NCI-H128 (cell line): ENCODE measurements around the gene DPH5.
"Not testable (repeated sequence)": the region's sequence is repeated elsewhere in the genome, so short reads cannot be mapped to it uniquely, and the experiment has no call there.

Experiments
- DNase-seq: peaks from one replicate; lab custom pipeline; 2025; ENCODE audit not compliant: unreplicated experiment; lab: John Stamatoyannopoulos, UW

The DPH5 gene

DNA sequence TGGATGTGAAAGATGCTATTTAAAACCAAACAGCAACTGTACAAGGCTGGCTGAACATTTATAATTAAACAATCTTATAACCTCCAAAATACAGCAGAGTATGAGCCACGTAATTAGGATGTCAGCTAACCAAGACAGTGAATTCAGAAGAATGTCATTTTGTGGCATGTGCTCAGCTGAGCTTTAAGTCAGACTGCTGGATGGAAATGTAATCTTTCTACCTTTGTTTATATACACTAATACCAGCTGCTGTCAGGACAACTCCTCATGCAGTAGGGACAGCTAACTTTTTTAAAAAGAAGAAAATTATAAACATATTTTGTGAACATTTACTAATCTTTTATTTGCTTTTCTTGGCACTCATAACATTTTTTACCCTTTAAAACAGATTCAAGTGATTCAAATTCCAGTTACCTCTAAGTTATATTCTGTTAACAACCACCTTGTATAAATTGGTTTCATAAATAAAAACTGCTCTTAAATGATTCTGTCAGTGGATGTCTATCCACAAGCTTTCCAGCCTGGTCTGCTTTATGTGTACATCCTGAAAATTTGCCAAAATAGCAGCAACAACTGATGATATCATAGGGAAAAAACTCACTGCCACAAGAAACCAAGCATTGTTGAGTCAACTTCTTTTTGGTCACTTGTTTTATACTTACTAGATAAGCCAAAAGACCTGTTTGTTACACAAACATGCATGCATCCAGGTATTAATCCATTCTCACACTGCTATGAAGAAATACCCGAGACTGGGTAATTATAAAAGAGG lies 36.1 kb downstream of the DPH5 start:
- no peak for DNase-seq

DNA sequence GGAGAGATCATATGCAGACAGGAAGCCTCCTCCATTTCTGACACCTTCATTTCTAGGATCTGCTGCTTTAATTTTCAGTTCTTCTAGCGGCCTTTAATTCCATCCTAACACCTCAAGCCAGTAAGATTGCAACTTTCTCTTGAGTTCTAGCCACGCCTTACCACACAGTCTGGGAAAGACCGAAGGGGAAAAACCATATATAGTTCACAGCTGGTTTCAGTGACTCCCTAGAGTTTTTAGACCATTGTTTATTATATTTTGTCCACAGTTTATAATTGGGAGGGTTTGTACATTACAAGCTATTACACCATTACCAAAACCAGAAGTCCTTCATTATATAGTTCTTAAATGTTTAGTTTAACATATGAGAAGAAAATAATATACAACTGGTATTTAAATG lies 37.5 kb downstream of the DPH5 start:
- no peak for DNase-seq

DNA sequence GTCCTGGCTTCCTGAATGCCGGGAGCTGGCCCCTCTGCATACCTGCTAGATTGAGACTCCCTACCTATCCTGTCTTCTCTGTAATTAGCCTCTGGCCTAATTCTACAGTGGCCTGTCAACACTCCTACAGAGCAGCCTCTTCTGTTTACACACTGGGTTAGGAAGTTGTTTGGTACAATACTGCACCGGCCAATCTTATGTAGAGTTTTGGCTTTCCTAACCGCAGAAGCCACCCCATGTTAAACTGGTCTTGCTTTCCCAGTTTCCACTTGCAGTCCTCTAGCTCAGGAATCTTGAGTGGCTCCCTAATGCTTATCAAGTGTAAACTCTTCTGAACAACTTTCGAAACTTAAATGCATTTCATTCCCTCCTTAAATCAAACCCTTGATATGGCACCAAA lies 42.8 kb downstream of the DPH5 start:
- DNase-seq, result no peak

DNA sequence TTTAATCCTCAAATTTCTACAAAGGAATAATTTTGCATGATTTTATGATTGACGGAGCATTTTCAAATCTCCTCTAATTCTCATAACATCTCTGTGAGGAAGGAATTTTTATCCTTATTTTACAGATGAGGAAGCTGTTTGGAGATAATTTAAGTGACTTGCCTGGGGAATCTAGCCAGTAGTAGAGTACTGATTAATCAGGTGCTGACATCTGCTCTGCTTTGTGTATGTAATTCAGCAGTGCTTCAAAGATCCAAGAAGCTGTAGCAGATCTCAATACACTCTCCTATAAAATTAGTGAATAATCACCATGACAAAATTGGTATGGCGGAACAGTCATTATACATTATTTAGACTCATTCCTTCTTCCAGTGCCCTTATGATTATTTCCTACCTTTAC lies 46.0 kb downstream of the DPH5 start:
- no peak for DNase-seq

DNA sequence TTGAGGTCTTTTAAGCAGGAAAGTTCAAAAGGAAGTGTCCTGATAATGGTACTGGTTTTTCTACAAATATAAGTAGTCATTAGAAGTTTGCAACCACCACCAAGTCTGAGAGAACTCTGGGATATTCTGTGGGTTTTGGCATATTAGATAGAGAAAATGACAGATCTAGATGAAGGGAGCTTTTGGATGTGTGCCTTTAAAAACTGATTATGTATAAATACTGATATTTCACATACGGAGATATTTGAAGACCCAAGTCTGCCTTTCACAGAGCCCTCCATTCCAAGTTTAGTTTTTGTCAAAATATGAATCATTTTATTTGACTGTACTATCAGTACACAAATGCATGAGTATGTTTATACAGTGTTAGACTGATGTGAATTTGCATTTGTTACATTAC lies 48.6 kb downstream of the DPH5 start:
- DNase-seq, result no peak

DNA sequence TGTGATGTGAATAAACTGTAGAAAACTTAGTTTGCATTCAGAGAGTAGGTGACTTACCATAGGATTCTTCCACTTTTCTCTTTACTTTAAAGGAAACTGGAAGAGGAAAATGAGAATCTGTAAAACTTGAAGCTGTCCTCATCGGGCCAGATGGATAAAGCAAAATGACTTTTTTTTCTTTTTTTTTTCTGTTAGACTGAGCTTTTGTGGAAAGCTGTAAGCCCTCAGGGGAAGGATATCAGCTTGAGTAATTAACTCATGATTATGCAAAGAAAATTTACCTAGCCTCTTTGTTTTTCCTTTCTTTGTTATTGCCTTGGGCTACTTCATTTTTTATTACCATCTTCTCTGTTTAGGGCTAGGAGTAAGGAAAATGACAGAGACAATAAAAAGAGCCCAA lies 53.4 kb downstream of the DPH5 start:
- DNase-seq, result no peak

DNA sequence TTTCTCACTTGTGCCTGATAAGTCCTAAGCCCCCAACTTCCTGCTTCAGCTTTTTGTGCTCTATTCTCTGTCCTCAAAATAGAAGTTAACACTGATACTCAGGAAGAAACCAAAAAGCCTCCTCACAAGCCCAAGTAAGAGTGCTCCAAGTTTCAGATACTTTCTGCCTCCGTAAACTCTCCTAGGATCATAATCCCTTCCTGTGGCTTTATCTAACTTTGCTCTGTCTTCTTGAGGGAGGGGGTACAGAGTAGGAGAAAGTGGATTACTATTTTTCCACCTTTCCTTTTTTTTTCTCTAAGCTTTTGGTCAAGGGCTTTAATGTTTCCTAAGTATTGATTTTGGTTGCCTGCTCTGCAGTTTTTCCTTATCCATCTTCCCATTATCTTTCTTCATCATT lies 54.6 kb downstream of the DPH5 start:
- no peak for DNase-seq

DNA sequence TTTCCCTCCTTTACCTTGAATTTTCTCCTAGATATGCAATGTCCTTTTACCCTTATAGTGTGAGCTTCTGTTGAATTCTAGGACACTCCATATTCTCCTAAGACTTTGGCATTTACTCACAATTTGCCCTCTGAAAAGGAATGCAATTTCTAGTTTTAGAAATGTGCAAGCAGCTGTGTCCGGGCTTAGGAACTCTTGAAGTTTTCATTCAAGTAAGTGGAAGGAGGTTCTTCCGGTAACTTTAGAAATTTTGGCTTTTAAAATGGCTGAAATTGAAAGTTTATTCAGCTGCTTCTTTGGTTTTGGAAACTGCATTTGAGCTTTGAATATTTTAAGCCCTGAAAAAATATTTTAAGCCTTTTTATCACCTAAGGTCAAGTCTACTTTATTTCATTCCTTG lies 56.3 kb downstream of the DPH5 start:
- no peak for DNase-seq

DNA sequence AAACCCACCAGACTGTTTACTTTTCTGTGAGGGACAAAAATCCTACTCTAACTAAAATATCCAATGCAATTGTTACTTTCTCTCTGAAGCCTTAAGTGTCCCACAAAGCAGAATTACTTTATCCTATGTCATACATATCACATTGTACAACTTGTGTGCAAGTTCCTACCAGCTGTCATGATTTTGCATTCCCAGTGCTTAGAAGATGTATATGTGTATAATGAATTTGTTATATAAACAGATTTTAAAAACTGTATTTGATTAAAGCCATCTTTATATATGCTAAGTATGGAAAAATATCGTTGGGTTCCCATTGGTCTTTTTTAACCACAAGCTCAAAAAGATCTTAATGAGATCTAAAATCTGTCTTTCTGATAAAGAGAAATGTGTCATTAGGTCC lies 57.0 kb downstream of the DPH5 start:
- no peak for DNase-seq

DNA sequence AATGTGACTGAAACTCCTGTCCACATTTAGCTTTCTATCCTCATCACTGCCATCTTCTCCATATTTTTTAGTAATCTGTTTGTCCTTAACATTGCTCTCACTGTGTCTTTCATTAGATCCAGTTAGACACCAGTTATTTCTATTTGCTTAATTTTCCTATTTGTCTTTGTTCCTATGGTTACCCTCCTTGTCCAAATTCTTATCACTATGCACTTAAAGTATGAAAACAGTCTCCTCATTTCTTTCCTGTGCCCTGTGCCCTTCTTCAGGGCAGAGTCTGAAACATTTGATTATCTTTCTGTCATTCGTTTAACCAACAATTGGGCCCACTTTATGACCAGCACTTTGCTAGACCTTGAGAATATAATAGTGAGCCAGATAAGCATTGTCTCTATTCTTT lies 65.5 kb downstream of the DPH5 start:
- no peak for DNase-seq

DNA sequence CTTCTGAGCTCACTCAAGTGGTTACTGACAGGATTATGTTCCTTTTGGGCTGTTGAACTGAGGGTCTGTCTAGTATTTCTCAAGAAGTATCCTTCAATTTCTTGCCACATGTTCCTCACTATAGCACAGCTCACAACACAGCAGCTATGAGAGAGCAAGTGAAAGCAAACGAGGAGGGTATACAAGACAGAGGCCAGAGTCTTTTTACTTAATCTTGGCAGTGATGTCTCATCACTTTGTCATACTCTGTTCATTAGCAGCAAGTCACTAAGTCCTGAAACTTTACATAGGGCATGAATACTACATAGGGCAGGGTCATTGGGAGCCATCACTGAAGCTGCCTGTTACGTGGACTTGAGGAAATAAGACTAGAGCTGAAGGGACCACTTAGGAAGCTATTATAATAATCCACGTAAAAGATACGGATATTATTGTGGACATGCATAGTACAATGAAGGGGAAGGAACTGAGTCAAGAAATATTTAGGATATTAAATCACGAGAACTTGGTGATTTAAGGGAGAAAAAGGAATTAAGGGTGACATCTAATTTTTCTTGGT lies 66.0 kb downstream of the DPH5 start:
- DNase-seq, result no peak

DNA sequence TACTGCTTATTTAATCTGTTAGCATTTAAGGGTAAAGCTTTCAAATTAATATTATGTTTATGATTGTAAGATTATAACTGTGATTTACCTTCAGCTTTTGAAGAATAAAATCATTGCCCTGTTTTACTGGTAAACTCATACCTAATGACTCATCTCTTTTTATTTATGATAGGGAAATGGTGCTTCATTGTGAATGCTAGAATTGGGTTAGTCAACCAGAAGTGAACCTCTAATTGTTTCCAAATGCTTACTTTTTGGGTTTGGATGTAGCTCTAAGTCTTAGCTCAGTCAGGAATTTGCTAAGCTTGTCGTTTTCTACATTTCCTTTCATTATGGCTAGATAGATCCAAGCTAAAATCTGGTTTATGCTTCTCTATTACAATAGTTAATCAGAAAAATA lies 70.3 kb downstream of the DPH5 start:
- no peak for DNase-seq

DNA sequence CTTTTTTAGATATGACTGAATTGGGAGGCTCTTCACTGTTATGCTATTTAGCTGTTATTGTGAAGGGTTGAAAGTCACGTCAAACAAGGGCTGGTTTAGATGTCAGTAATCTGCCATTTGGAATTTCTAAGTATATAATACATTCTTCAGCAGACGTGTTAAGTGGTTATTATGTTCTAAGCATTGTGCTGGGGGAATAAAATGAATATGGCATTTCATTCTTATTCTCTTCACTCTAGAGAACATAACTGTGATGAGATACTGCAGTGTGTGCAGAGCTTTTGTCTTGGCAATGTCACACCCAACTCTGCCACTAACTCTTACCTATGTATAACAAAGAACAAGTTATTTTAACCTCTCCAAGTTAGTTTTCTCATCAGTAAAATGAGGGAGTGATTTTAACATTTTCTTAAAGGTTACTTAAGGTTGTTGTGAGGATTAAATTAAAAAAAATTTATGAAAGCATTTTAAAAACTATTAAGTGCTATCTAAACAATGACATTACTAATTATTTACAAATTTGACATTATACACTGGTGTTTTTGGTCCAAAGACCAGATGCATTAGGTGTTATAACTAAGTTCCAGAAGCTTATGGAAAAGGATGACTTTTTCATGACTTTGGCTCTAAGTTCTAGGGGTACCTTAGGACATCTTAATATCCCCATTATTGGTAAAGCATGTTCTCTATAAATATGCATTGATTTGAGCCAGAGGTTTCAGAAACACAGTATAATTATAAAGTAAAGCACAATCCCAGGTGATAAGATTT lies 71.4 kb downstream of the DPH5 start:
- no peak for DNase-seq

DNA sequence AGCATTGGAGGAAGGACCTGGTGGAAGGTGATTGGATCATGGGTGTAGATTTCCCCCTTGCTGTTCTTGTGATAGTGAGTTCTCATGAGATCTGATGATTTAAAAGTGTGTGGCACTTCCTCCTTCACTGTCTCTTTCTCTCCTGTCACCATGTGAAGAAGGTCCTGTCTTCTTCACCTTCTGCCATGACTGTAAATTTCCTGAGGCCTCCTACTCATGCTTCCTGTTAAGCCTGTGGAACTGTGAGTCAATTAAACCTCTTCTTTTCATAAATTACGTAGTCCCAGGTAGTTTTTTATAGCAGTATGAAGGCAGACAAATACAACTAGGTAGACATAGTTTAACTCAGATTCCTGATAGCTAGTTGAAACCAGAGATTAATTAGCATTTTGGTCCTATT lies 72.6 kb downstream of the DPH5 start:
- not testable (repeated sequence) for DNase-seq

DNA sequence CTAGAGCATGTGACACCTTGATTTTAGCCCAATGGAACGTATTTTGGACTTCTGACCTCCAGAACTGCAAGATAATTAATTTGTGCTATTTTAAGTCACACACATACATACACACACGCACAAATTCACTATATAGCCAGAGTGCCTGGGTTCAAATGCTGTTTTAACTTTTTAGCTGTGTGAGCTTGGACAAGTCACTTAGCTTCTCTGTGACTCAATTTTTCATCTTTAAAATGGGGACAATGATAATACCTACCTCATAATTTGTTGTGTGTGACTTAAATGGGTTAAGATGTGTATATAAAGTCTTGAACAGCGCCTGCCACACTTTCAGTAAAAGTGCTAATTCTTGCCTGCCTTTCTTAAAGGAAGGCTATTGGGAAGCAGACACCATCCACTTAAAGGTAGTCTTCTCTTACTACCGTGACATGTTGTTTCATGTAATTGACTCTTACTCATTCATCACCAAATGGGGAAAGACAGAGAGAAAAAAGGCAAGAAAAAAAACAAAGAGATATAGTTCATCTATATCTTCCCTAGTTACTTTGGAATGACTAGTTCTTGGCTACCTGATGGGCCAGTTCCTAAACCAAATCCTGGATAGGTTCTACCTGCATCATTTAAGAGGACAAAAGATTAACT lies 73.4 kb downstream of the DPH5 start:
- no peak for DNase-seq

DNA sequence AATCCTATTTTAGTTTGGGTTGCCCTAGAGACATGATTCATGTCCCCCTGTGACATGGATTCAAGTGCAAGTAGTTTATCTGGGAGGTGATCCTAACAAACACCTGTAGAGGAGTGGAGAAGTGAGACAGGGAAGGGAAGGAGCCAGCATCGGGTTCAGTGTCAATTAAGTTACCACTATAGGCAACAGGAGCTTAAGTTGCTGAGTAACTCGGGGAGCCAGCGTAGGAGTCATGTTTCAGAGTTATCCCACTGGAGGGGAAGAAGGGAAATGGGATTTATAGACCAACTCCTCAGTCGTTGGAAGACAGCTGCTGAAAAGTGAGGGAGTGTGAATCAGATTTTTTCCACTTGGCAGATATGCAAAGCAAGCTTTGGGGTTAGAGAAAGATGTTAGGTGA lies 74.8 kb downstream of the DPH5 start:
- DNase-seq, result no peak

DNA sequence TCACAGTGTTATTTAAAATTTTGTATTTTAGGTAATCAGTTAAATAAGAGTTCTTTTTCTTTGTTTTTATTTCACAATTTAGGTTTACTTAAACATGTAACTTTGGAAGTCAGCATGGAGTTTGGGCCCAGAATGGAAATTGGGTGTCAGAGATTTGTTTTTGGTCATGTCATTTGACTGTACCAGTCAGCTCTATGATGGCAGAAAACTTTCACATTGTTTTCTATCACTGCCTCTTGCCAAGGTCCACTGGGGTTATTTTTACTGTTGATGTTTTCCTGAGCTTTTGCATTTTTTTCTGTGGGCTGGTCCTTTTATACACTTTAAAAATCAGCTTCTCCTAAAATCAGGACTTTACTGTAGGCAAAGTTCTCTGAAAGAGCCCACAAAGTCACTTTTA lies 75.2 kb downstream of the DPH5 start:
- DNase-seq, result no peak

DNA sequence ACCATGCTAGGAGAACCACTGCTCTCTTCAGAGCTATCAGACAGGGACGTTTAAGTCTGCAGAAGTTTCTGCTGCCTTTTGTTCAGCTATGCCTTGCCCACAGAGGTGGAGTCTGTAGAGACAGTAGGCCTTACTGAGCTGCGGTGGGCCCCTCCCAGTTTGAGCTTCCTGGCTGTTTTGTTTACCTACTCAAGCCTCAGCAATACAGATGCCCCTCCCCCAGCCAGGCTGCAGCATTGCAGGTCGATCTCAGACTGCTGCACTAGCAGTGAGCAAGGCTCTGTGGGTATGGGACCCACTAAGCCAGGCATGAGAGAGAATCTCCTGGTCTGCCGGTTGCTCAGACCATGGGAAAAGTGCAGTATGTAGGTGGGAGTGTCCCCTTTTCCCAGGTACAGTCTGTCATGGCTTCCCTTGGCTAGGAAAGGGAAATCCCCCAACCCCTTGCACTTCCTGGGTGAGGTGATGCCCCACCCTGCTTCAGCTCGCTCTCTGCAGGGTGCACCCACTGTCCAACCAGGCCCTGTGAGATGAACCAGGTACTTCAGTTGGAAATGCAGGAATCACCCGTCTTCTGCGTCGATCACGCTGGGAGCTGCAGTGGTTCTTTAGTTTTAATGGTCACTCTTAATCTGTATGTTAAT lies 75.9 kb downstream of the DPH5 start:
- not testable (repeated sequence) for DNase-seq

DNA sequence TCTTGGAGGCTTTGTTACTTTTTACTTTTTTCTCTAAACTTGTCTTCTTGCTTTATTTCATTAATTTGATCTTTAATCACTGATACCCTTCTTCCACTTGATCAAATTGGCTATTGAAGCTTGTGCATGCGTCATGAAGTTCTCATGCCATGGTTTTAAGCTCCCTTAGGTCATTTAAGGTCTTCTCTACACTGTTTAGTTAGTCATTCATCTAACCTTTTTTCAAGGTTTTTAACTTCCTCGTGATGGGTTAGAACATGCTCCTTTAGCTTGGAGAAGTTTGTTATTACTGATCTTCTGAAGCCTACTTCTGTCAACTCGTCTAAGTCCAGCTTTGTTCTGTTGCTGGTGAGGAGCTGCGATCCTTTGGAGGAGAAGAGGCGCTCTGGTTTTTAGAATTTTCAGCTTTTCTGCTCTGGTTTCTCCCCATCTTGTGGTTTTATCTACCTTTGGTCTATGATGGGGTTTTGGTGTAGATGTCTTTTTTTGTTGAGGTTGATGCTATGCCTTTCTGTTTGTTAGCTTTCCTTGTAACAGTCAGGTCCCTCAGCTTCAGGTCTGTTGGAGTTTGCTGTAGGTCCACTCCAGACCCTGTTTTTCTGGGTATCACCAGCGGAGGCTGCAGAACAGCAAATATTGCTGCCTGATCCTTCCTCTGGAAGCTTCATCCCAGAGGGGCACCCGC lies 76.7 kb downstream of the DPH5 start:
- DNase-seq, result not testable (repeated sequence)

DNA sequence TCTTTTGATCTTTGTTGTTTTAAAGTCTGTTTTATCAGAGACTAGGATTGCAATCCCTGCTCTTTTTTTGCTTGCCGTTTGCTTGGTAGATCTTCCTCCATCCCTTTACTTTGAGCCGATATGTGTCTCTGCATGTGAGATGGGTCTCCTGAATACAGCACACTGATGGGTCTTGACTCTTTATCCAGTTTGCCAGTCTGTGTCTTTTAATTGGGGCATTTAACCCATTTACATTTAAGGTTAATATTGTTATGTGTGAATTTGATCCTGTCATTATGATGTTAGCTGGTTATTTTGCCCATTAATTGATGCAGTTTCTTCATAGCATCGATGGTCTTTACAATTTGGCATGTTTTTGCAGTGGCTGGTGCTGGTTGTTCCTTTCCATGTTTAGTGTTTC lies 77.8 kb downstream of the DPH5 start:
- DNase-seq, result not testable (repeated sequence)

DNA sequence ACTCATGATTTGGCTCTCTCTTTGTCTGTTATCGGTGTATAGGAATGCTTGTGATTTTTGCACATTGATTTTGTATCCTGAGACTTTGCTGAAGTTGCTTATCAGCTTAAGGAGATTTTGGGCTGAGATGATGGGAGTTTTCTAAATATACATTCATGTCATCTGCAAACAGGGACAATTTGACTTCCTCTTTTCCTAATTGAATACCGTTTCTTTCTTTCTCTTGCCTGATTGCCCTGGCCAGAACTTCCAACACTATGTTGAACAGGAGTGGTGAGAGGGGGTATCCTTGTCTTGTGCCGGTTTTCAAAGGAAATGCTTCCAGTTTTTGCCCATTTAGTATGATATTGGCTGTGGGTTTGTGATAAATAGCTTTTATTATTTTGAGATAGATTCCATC lies 79.5 kb downstream of the DPH5 start:
- not testable (repeated sequence) for DNase-seq
